ENCODE data around the gene PALM3.
A peak's percentile ranks its signal among the peaks of the same experiment; 100 is the strongest.
"Not testable (repeated sequence)": the region's sequence is repeated elsewhere in the genome, so short reads cannot be mapped to it uniquely, and the experiment has no call there.

PALM3 gene

DNA sequence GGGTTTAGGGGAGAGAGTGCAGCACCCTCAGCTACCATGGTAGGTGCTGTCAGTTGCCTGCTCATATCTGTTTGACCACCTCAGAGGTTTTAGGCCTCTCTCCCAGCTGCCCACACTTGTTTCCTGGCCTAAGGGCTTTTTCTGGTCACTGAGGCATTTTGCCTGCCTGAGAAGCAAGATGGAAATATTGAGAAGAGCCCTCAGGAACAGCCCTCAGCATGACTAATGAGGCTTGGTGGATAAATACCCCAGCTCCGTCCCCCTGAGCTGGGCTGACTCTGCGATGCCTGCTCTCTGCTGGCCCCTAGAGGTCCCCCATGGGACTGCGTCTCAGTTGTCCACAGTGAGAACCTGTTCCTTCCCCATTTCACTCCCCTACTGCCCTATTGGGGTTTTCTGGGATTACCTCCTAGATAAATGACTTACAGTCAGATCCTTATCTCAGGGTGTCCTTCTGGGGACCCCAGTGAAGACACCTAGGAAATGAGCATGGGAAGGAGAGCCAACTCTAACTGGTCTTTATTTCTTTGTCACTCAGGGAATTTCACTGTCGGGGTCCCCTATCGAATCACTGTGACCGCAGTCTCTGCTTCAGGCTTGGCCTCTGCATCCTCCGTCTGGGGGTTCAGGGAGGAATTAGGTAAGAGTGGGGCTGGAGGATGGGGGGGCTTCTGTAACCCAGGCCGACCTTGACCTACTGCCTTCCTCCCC, 13.3 kb downstream of the PALM3 start:
- TF ChIP-seq, protein P1, sequence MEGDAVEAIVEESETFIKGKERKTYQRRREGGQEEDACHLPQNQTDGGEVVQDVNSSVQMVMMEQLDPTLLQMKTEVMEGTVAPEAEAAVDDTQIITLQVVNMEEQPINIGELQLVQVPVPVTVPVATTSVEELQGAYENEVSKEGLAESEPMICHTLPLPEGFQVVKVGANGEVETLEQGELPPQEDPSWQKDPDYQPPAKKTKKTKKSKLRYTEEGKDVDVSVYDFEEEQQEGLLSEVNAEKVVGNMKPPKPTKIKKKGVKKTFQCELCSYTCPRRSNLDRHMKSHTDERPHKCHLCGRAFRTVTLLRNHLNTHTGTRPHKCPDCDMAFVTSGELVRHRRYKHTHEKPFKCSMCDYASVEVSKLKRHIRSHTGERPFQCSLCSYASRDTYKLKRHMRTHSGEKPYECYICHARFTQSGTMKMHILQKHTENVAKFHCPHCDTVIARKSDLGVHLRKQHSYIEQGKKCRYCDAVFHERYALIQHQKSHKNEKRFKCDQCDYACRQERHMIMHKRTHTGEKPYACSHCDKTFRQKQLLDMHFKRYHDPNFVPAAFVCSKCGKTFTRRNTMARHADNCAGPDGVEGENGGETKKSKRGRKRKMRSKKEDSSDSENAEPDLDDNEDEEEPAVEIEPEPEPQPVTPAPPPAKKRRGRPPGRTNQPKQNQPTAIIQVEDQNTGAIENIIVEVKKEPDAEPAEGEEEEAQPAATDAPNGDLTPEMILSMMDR (IDR thresholded peaks at IDR 0.05; ENCODE audit: insufficient read depth, low read depth, low read length, missing control alignments): peak; percentile 83
- H3K4me3 ChIP-seq (ENCODE audit: low read length): no peak overlapping the region
- DNase-seq (ENCODE audit: low read depth): peak; percentile 25

DNA sequence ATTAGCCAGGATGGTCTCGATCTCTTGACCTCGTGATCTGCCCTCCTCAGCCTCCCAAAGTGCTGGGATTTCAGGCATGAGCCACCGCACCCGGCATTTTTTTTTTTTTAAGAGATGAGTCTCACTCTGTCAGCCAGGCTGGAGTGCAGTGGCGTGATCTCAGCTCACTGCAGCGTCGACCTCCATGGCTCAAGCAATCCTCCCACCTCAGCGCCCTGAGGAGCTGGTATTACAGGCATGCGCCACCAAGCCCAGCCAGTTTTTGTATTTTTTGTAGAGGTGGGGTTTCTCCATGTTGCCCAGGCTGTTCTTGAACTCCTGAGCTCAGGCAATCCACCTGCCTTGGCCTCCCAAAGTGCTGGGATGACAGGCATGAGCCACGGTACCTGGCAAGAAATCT, 14.0 kb downstream of the PALM3 start:
- not testable (repeated sequence) for DNase-seq (ENCODE audit: low read depth); H3K4me3 ChIP-seq (ENCODE audit: low read length)

DNA sequence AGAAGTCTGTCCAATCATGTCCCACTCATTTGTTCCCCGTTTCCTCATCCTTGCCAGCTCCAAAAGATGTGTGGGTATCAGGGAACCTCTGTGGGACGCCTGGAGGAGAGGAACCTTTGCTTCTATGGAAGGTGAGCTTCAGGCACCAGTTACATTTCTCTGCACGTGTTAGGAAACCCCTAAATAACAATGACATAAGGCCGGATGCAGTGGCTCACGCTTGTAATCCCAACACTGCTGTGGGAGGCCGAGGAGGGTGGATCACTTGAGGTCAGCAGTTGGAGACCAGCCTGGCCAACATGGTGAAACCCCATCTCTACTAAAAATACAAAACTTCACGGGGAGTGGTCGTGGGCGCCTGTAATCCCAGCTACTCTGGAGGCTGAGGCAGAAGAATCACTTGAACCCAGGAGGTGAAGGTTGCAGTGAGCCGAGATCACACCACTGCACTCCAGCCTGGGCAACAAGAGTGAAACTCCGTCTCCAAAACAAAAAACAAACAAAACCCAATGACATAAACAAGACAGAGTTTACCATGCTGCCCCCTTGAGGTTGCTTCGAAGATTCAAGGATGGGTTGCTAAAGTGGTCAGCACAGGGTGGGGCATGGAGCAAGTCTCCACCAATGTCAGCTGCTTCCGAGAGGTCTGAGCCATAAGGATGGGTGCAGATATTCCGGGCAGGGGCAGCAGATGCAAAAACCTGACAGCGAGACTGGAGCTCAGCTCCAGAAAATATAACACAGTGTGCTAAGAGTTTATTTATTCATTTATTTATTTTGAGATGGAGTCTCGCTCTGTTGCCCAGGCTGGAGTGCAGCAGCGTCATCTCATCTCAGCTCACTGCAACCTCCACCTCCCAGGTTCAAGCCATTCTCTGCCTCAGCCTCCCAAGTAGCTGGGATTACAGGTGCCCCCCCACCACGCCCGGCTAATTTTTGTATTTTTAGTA, 18.9 kb downstream of the PALM3 start:
- DNase-seq (ENCODE audit: low read depth): peak; percentile 71
- TF ChIP-seq, protein P1 (IDR thresholded peaks at IDR 0.05; ENCODE audit: insufficient read depth, low read depth, low read length, missing control alignments): peak; percentile 59
- H3K4me3 ChIP-seq (ENCODE audit: low read length): not testable (repeated sequence)

DNA sequence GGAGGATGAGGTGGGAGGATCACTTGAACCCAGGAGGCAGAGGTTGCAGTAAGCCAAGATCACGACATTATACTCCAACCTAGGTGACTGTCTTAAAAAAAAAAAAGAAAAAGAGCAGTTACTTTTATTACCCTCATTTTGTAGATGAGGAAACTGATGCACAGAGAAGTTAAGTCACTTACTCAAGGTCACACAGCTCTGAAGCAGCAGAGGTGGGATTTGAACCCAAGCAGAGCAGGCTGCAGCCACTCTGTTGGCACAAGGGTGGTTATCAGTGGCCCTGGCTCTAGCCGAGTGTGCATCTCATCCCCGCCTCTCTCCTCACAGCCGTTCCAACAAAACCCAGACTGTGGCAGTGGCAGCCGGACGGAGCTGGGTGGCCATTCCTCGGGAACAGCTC, 22.7 kb downstream of the PALM3 start:
- H3K4me3 ChIP-seq (ENCODE audit: low read length): no peak overlapping the region
- DNase-seq (ENCODE audit: low read depth): no peak
- TF ChIP-seq, protein P1 (IDR thresholded peaks at IDR 0.05; ENCODE audit: insufficient read depth, low read depth, low read length, missing control alignments): no peak

DNA sequence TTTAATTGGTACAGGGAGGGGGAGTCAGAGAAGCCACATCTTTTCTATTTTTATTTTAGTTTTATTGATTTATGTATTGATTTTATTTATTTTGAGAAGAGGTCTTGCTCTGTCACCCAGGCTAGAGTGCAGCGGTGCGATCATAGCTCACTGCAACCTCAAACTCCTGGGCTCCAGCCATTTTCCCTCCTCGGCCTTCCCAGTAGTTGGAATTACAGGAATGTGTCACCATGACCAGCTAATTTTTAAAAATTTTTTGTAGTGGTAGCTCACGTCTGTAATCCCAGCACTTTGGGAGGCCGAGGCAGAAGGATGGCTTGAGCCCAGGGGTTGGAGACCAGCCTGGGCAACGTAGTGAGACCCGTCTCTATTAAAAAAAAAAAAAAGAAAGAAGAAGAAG, 26.2 kb downstream of the PALM3 start:
- DNase-seq (ENCODE audit: low read depth): no peak
- TF ChIP-seq, protein P1 (IDR thresholded peaks at IDR 0.05; ENCODE audit: insufficient read depth, low read depth, low read length, missing control alignments): no peak

DNA sequence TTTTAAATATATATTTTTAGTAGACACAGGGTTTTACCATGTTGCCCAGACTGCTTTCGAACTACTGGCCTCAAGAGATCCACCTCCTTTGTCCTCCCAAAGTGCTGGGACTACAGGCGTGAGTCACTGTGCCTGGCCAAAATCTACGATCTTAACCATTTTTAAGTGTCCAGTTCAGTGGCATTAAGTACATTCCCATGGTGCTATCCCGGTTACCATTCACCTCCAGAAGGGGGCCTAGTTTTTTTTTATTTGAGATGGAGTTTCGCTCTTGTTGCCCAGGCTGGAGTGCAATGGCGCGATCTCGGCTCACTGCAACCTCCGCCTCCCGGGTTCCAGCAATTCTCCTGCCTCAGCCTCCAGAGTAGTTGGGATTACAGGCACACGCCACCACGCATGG, 26.7 kb downstream of the PALM3 start:
- not testable (repeated sequence) for DNase-seq (ENCODE audit: low read depth); H3K4me3 ChIP-seq (ENCODE audit: low read length)

More for the DNA sequence above, 26.2 kb downstream of the PALM3 start:
- H3K4me3 ChIP-seq (ENCODE audit: low read length): no peak overlapping the region

DNA sequence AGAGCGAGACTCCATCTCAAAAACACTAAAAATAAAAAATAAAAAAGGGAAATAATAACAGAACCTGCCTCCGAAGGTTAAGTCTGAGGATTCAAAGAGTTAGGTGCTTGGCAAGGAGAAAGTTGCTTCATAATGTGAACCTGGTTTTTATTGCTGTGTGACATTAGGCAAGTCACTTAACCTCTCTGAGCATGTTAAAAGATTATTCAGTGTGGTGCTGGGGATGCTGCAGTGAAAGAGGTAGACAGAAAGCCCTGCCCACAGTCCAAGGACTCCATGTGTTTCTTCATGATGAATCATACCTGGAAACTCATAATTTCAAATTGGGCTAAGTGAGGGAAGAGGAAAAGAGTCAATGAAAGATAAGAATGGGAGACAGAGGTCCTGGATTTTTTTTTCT, 27.9 kb downstream of the PALM3 start:
- H3K4me3 ChIP-seq (ENCODE audit: low read length): no peak overlapping the region
- TF ChIP-seq, protein P1 (IDR thresholded peaks at IDR 0.05; ENCODE audit: insufficient read depth, low read depth, low read length, missing control alignments): no peak
- peak; percentile 60 for DNase-seq (ENCODE audit: low read depth)
